ENCODE data around the gene AQP2.

Gene AQP2

GRCh38 chr12:49942512-49942893 lies 8.0 kb upstream of the AQP2 start:
- DNase-seq: no peak

GRCh38 chr12:49942921-49943624 lies 7.5 kb upstream of the AQP2 start:
- DNase-seq: no peak

- no peak for DNase-seq
Observed at GRCh38 chr12:49943625-49943960, 6.9 kb upstream of the AQP2 start.

- no peak for DNase-seq
Observed at GRCh38 chr12:49944046-49944445, 6.5 kb upstream of the AQP2 start.

- no peak for DNase-seq
Observed at GRCh38 chr12:49944718-49945117, 5.8 kb upstream of the AQP2 start.

- peak; percentile 68 for DNase-seq
Observed at GRCh38 chr12:49945394-49946080, 5.0 kb upstream of the AQP2 start.

- DNase-seq: no peak
Observed at GRCh38 chr12:49946086-49946485, 4.5 kb upstream of the AQP2 start.

- no peak for DNase-seq
Observed at GRCh38 chr12:49946497-49946896, 4.0 kb upstream of the AQP2 start.

- DNase-seq: no peak
Observed at GRCh38 chr12:49947593-49948226, 2.8 kb upstream of the AQP2 start.

GRCh38 chr12:49948866-49949845 lies 1.4 kb upstream of the AQP2 start:
- DNase-seq: no peak

GRCh38 chr12:49949866-49950265 lies 671 bp upstream of the AQP2 start:
- DNase-seq: no peak

- DNase-seq: no peak
Observed at GRCh38 chr12:49951411-49952240, 1.1 kb downstream of the AQP2 start.

- DNase-seq: no peak
Observed at GRCh38 chr12:49952391-49953055, 2.0 kb downstream of the AQP2 start.

- DNase-seq: no peak
Observed at GRCh38 chr12:49953151-49953550, 2.6 kb downstream of the AQP2 start.

GRCh38 chr12:49953961-49954846 lies 3.7 kb downstream of the AQP2 start:
- no peak for DNase-seq

- DNase-seq: no peak
Observed at GRCh38 chr12:49954863-49955830, 4.6 kb downstream of the AQP2 start.

- DNase-seq: no peak
Observed at GRCh38 chr12:49955899-49956662, 5.5 kb downstream of the AQP2 start.
